Sigmoid colon (tissue), 4 donors: Measurements from ENCODE around the gene HOXD12.

Experiments used
- CTCF ChIP-seq, 4 experiments: fragments of 450-650 bp in 3 of 4; fragments of 200-600 bp in 1 of 4; IDR thresholded peaks; one replicate each; pipeline ENCODE4 v1.5.1; 2016 to 2019; ENCODE audit warnings: antibody characterized with exemption in 4 of 4, mild to moderate bottlenecking in 3 of 4, moderate library complexity in 2 of 4
- EP300 ChIP-seq, 4 donors: sonication (generic); formaldehyde crosslinking; IDR thresholded peaks; one replicate each; pipeline ENCODE4 v1.6.1; 2017; ENCODE audit warnings: antibody characterized with exemption in 4 of 4
- POLR2A ChIP-seq, 2 donors: fragments of 450-650 bp; IDR thresholded peaks; one replicate each; pipeline ENCODE4 v1.6.1; 2016; ENCODE audit warnings: antibody characterized with exemption in 2 of 2, mild to moderate bottlenecking in 2 of 2, moderate library complexity in 2 of 2
- POLR2AphosphoS5 ChIP-seq, 4 donors: sonication (generic); formaldehyde crosslinking; IDR thresholded peaks; one replicate each; pipeline ENCODE4 v1.6.1; 2017; ENCODE audit warnings: antibody characterized with exemption in 4 of 4

- TF ChIP-seq CTCF (IDR thresholded peaks at IDR 0.05) (no peak), EP300 (IDR thresholded peaks at IDR 0.05) (no peak), POLR2A (IDR thresholded peaks at IDR 0.05) (no peak), POLR2AphosphoS5 (IDR thresholded peaks at IDR 0.05) (no peak)
Observed at GRCh38 chr2:176071330-176072291, 28.0 kb upstream of the HOXD12 start.
